IgD-negative memory B cell (primary cell): ENCODE results near the gene MACROD2. TPM values are rescaled to one million over a fixed set of nuclear protein-coding genes. Genes with fewer than 3 reads are reported as not detected.
A peak's percentile ranks its signal among the peaks of the same experiment; 100 is the strongest.

ENCODE experiments used
- H3K27ac Mint-ChIP-seq, 3 donors: one replicate each; pipeline ENCODE4 v1.8.0; 2020 to 2022; ENCODE audit warnings: mild to moderate bottlenecking in 3 of 3, mixed read lengths in 3 of 3, moderate library complexity in 1 of 3
- H3K27me3 Mint-ChIP-seq: one replicate; pipeline ENCODE4 v1.8.0; 2021; ENCODE audit warnings: mixed read lengths
- H3K36me3 Mint-ChIP-seq: one replicate; pipeline ENCODE4 v1.8.0; 2020; ENCODE audit warnings: mild to moderate bottlenecking, mixed read lengths
- H3K4me1 Mint-ChIP-seq, 3 donors: one replicate each; pipeline ENCODE4 v1.8.0; 2020 to 2022; ENCODE audit warnings: mixed read lengths in 3 of 3, mild to moderate bottlenecking in 1 of 3
- H3K4me3 Mint-ChIP-seq, 4 donors: one replicate each; pipeline ENCODE4 v1.8.0; 2020 to 2022; ENCODE audit warnings: mild to moderate bottlenecking in 4 of 4, mixed read lengths in 4 of 4, moderate library complexity in 3 of 4
- H3K9me3 Mint-ChIP-seq, 3 donors: one replicate each; pipeline ENCODE4 v1.8.0; 2020 to 2021; ENCODE audit warnings: mixed read lengths in 3 of 3, mild to moderate bottlenecking in 1 of 3
- polyA plus RNA-seq: library from polyadenylated mRNA; unstranded; fragments of 300-500 nt; fragmentation: Illumina TruSeq; gene quantifications from one replicate; pipeline ENCODE4 v1.2.3, GENCODE V29; 2021

The MACROD2 gene
- polyA plus RNA-seq, 1 donor from 2014 or later = 1.3 TPM

DNA sequence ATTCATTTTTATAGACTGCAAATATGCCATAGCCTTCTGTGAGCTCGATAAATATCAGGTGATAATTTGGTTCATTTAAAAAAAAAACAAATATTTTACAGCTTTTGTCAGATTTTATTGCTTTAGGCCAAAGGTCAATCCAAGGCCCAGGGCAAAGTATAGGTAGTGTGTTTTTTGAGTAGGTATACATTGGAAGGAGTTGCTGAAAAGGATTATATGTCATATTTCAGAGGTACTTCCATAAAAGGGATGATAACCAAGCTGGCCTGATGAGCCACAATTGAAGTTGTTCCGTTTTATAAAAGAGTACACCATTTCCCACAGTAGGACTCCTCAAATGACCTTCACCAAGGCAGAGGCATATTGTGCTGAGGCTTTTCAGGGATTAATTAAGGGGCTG, 794.9 kb downstream of the MACROD2 start:
- H3K9me3 Mint-ChIP-seq = no peaks in the 10 kb centered on the region
- H3K4me1 Mint-ChIP-seq = no peaks in the 10 kb centered on the region
- H3K36me3 Mint-ChIP-seq = no peaks in the 10 kb centered on the region
- no peaks in the 10 kb centered on the region for H3K27me3 Mint-ChIP-seq
- H3K27ac Mint-ChIP-seq = no peak overlapping the region
- H3K4me3 Mint-ChIP-seq = no peak overlapping the region

GRCh38 chr20:14790771-14791620, 795.7 kb downstream of the MACROD2 start:
- H3K4me3 Mint-ChIP-seq = no peak overlapping the region
- no peaks in the 10 kb centered on the region for H3K36me3 Mint-ChIP-seq
- no peak overlapping the region for H3K27ac Mint-ChIP-seq
- no peaks in the 10 kb centered on the region for H3K27me3 Mint-ChIP-seq
- H3K4me1 Mint-ChIP-seq = no peaks in the 10 kb centered on the region
- no peaks in the 10 kb centered on the region for H3K9me3 Mint-ChIP-seq

- H3K36me3 Mint-ChIP-seq = no peaks in the 10 kb centered on the region
- peaks cover 0 to 1% (median 0%) of the 10 kb centered on the region in 3 donors for H3K4me1 Mint-ChIP-seq
- no peaks in the 10 kb centered on the region for H3K27me3 Mint-ChIP-seq
- no peak overlapping the region for H3K4me3 Mint-ChIP-seq
- H3K27ac Mint-ChIP-seq = no peak overlapping the region
- peaks cover 0 to 5% (median 0%) of the 10 kb centered on the region in 3 donors for H3K9me3 Mint-ChIP-seq
Measured at GRCh38 chr20:14792915-14793314, 797.6 kb downstream of the MACROD2 start.

GRCh38 chr20:14799545-14800216, 804.4 kb downstream of the MACROD2 start:
- Mint-ChIP-seq H3K4me3 (no peak overlapping the region), H3K9me3 (peaks cover 0 to 5% (median 0%) of the 10 kb centered on the region in 3 donors), H3K4me1 (peaks cover 0 to 1% (median 0%) of the 10 kb centered on the region in 3 donors), H3K27ac (no peak overlapping the region), H3K36me3 (no peaks in the 10 kb centered on the region), H3K27me3 (no peaks in the 10 kb centered on the region)

DNA sequence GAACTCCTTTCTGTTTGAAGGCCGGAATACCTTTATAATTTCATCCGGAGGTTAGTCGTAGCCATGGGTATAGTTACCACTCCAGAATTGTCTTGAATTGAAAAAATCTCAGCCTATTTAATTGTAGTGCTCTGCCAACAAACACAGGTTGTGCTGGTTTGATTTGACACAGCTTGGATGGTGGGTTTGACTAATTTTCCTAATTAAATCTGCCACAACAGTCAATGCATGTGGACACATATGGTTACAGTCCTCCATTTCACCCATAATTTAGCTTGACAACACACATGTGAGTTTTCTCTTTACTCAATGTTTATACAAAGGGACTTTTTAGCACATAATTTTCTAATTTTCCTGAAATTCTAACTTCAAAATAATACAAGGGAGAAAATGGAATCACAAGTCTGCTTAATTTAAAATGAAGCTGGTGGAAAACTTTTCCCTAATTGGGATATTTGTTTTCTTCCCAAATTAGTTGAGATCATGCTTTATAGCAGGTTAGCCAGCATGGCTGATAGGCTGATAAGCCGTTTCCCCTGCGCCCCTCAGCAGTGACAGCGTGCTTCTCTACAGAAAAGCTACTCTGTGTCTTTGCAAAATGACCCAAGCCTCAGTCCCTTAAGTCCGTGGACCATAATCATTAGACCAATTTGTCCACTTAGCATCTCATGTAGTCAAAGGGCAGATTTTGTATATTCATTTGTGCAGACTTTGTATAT, 805.5 kb downstream of the MACROD2 start:
- H3K27ac Mint-ChIP-seq = no peak overlapping the region
- H3K4me3 Mint-ChIP-seq = no peak overlapping the region
- no peaks in the 10 kb centered on the region for H3K36me3 Mint-ChIP-seq
- peaks cover 0 to 1% (median 0%) of the 10 kb centered on the region in 3 donors for H3K4me1 Mint-ChIP-seq
- peaks cover 0 to 5% (median 0%) of the 10 kb centered on the region in 3 donors for H3K9me3 Mint-ChIP-seq
- H3K27me3 Mint-ChIP-seq = no peaks in the 10 kb centered on the region

DNA sequence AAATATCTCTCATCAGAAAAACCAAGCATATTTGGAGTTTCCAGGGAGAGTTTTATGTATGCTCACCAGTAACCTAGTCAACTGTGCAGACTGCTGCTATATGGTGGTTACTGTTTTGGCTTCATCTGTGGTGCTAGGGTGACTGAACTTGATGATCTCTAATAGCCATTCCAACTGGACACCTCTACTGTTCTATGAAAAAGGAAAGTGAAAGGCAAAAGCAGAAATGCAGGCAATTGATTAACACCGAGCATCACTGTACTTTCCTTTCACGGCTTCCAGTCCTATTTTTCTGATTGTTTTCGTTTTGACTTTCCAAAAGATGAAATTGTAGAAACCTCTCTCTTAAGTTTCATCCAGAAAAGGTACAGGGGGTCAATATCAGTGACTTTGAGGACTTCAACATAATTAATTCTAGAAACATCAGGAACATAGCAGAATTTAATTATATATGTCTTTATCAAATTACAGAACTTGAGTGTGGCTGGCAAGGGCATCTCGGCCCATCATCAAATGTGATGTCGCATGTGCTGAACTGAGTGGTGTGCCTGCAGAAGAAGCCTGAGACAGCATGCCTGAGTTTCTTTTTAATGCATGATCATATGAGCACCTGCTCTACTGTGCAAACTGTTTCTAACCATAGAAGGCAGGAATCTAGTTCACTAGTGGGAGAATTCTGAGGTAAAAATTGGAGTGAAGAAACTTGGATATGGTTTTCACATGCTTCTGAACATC, 806.4 kb downstream of the MACROD2 start:
- no peaks in the 10 kb centered on the region for H3K36me3 Mint-ChIP-seq
- no peak overlapping the region for H3K4me3 Mint-ChIP-seq
- peaks cover 0 to 1% (median 0%) of the 10 kb centered on the region in 3 donors for H3K4me1 Mint-ChIP-seq
- H3K27me3 Mint-ChIP-seq = no peaks in the 10 kb centered on the region
- H3K27ac Mint-ChIP-seq = no peak overlapping the region
- H3K9me3 Mint-ChIP-seq = peaks cover 0 to 5% (median 3%) of the 10 kb centered on the region in 3 donors

GRCh38 chr20:14807224-14807623, 811.9 kb downstream of the MACROD2 start:
- Mint-ChIP-seq H3K27me3 (no peaks in the 10 kb centered on the region), H3K27ac (no peak overlapping the region), H3K9me3 (peaks cover 0 to 11% (median 5%) of the 10 kb centered on the region in 3 donors), H3K4me1 (no peaks in the 10 kb centered on the region), H3K36me3 (no peaks in the 10 kb centered on the region), H3K4me3 (no peak overlapping the region)

GRCh38 chr20:14815340-14815739, 820.0 kb downstream of the MACROD2 start:
- Mint-ChIP-seq H3K4me3 (no peak overlapping the region), H3K9me3 (peaks cover 0 to 2% (median under 1%) of the 10 kb centered on the region in 3 donors), H3K27me3 (peaks cover 3% of the 10 kb centered on the region), H3K27ac (no peak overlapping the region), H3K4me1 (no peaks in the 10 kb centered on the region), H3K36me3 (no peaks in the 10 kb centered on the region)

GRCh38 chr20:14816471-14816870, 821.2 kb downstream of the MACROD2 start:
- H3K4me1 Mint-ChIP-seq = no peaks in the 10 kb centered on the region
- no peaks in the 10 kb centered on the region for H3K36me3 Mint-ChIP-seq
- H3K27me3 Mint-ChIP-seq = peaks cover 3% of the 10 kb centered on the region
- no peak overlapping the region for H3K4me3 Mint-ChIP-seq
- no peak overlapping the region for H3K27ac Mint-ChIP-seq
- peaks cover 0 to 2% (median 0%) of the 10 kb centered on the region in 3 donors for H3K9me3 Mint-ChIP-seq

- Mint-ChIP-seq H3K27me3 (peaks cover 3% of the 10 kb centered on the region), H3K36me3 (no peaks in the 10 kb centered on the region), H3K27ac (no peak overlapping the region), H3K4me1 (no peaks in the 10 kb centered on the region), H3K4me3 (no peak overlapping the region), H3K9me3 (peaks cover 0 to 2% (median 0%) of the 10 kb centered on the region in 3 donors)
Measured at GRCh38 chr20:14817101-14817500, 821.8 kb downstream of the MACROD2 start.

- H3K9me3 Mint-ChIP-seq = no peaks in the 10 kb centered on the region
- H3K36me3 Mint-ChIP-seq = no peaks in the 10 kb centered on the region
- H3K27ac Mint-ChIP-seq = no peak overlapping the region
- peaks cover 3% of the 10 kb centered on the region for H3K27me3 Mint-ChIP-seq
- no peaks in the 10 kb centered on the region for H3K4me1 Mint-ChIP-seq
- no peak overlapping the region for H3K4me3 Mint-ChIP-seq
Measured at GRCh38 chr20:14820771-14821170, 825.5 kb downstream of the MACROD2 start.

- Mint-ChIP-seq H3K27ac (no peak overlapping the region), H3K36me3 (no peaks in the 10 kb centered on the region), H3K27me3 (peaks cover 3% of the 10 kb centered on the region), H3K4me3 (no peak overlapping the region), H3K4me1 (no peaks in the 10 kb centered on the region), H3K9me3 (no peaks in the 10 kb centered on the region)
Measured at GRCh38 chr20:14821251-14821650, 825.9 kb downstream of the MACROD2 start.

- H3K4me1 Mint-ChIP-seq = peaks cover 0 to under 1% (median 0%) of the 10 kb centered on the region in 3 donors
- no peak overlapping the region for H3K27ac Mint-ChIP-seq
- peaks cover 10% of the 10 kb centered on the region for H3K27me3 Mint-ChIP-seq
- H3K4me3 Mint-ChIP-seq = peak overlapping the region in 1 of 4 donors; percentile 5
- no peaks in the 10 kb centered on the region for H3K9me3 Mint-ChIP-seq
- no peaks in the 10 kb centered on the region for H3K36me3 Mint-ChIP-seq
Measured at GRCh38 chr20:14824996-14825395, 829.7 kb downstream of the MACROD2 start.

DNA sequence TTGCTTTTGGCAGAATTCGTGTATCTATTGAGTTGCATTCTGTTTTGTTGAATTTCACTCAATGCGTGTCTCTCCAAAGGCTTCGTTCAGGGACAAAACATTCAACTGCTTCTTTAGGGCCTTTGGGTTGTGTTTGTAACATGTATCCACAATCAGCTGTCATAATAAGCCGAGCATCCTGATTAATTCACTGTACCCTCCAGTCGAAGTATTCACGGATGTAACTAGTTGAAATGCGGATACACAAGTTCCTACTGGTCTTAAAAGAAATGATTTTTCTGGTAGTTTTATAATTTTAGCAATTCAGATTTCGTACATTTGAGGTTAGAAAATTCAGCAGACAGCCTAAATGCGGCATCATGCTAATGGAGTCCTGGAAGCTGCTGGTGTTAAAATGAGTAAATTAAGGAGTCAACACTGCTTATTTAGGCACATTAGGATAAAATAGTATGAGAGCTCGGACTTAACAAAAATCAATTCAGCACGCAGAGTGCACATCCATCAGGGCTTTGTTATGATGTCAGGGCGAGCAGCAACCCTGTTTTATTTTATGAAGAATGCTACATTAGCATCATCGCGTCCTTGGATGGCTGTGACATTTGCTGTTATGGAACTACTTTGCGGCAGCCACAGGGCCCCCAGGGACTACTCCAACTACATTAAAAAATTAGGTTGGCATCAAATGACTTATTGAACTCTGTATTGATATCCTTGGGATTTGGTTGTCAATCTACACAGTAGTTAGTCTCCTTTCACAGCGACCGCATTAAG, 831.4 kb downstream of the MACROD2 start:
- no peaks in the 10 kb centered on the region for H3K36me3 Mint-ChIP-seq
- H3K27me3 Mint-ChIP-seq = peaks cover 10% of the 10 kb centered on the region
- H3K9me3 Mint-ChIP-seq = no peaks in the 10 kb centered on the region
- H3K4me1 Mint-ChIP-seq = peaks cover 0 to 3% (median 0%) of the 10 kb centered on the region in 3 donors
- no peak overlapping the region for H3K27ac Mint-ChIP-seq
- no peak overlapping the region for H3K4me3 Mint-ChIP-seq
